HG03045 (cell line): ENCODE data around the gene IL22RA2.

Experiments
- ATAC-seq: cut with Tn5 transposase; IDR thresholded peaks from one replicate; pipeline ENCODE4 v1.9.1; 2021; ENCODE audit warnings: mild to moderate bottlenecking, moderate library complexity; ENCODE audit not compliant: unreplicated experiment

IL22RA2 gene

DNA sequence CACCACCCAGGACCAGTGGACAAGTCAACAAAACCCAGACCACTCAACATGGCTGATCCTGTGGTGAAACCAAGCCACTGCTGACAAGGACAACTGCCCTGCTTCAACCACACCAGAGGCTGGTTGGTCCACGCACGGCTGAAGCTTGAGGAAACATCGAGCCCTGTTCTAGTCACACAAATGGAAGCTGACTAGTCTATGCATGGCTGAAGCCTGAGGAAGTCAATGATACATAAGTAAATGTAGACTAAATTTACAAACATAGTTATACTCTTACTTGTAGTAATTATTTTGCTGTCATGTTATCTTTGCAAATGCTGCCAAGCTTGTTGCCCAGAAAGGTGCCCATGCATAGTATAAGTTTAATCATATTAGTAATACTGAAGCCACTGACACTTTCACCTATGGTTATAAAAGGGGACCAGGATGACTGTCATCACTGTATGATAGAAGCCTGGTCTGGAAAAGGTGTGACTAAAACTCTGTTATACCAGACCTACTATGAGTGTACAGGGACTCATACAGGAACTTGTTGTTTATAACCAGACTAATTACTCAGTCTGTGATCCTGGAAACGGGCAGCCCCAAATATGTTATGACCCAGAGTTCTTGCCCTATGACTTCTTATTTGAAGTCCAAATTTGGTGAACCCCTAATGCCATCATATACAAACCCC, 5.6 kb downstream of the IL22RA2 start:
- ATAC-seq: no peak

DNA sequence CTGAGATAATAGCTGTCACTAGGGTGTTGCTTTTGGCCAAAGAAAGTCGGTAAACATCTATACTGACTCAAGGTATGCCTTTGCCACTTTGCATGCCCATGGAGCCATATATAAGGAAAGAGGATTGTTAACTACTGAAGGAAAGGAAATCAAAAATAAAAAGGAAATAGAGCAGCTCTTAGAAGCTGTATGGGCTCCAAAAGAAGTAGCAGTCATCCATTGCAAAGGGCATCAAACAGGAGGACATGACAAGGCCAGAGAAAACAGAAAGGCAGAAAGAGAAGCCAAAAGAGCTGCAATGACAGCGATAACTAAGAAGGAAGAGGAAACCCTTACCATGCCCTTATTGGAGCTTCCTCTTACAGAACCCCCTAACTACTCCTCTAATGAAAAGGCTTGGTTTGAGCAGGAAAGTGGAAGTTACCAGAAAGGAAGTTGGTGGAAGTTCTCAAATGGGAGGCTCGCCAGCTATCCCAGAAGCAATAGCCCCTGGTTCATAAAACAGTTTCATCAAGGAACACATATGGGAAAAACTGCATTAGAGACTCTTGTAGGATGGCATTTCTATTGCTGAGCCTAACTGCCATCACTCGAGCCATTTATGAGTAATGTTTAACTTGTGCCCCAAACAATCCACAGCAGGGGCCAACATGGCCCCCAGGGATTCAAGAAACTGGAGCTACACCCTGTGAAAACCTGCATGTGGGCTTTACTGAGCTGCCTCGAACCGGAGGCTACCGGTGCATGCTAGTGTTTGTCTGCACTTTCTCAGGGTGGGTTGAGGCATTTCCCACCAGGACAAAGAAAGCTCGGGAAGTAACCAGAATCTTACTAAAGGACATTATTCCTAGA, 7.0 kb downstream of the IL22RA2 start:
- ATAC-seq: no peak

DNA sequence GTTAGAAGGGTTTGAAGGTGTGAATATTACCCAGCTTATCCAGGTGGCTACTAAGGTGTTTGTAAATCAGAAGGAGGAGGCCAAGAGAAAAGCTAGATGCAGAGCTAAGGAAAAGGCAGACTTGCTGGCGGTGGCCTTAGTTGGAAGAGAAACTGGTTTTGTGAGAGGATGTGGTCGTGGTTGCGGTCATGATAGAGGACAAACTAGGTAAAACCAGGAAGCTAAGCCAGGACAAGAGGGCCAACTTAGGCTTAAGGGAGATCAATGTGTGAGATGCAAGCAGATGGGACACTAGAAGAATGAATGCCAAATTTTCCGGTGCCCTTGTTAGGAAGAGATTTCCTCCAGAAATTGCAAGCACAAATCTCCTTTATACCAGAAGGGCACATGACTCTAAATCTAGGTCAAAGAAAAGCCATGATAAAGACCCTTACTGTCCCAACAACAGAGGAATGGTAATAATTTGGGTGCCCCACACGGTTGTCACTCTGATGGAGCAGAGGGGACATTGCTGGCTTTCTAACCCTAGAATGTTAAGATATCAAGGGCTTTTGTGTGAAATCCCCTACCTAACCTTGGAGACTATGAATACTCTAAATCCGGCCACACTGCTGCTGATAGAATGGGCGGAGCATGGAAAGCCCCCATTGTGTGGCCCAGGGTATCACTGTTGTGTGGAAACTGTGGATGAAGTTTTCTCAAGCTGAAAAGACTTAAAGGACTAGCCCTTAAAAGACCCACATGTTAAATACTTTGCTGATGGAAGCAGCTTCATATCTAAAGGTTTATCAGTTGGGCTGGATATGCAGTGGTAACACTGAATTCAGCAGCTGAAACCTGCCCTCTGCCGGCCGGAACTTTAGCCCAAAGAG, 7.8 kb downstream of the IL22RA2 start:
- peak; percentile 51 for ATAC-seq

DNA sequence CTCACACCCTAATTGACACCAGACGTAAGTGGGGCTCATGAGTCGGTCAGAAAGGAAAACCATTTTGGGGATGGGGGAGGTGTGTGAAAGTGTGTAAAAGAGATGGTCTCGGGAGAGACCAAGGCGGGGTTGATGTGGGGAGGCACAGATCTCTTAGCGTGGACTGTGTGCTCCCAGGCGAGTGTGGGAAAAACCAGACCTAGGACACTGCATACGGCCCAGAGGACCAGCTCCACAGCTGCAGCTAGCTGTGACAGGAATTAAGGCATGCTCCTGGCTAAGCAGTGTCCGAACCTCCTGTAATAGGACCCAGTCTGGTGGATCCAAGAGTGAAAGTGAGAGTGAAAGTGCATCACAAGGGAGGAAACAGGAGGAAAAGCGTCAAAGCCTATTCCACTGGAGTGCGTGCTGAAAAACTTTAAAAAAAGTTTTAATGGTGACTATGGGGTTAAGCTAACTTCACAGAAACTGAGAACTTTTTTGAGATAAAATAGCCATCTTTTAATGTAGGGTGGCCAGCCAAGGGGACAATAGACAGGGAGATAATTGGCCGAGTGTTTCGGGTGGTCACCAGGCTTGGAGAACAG, 9.6 kb downstream of the IL22RA2 start:
- no peak for ATAC-seq

DNA sequence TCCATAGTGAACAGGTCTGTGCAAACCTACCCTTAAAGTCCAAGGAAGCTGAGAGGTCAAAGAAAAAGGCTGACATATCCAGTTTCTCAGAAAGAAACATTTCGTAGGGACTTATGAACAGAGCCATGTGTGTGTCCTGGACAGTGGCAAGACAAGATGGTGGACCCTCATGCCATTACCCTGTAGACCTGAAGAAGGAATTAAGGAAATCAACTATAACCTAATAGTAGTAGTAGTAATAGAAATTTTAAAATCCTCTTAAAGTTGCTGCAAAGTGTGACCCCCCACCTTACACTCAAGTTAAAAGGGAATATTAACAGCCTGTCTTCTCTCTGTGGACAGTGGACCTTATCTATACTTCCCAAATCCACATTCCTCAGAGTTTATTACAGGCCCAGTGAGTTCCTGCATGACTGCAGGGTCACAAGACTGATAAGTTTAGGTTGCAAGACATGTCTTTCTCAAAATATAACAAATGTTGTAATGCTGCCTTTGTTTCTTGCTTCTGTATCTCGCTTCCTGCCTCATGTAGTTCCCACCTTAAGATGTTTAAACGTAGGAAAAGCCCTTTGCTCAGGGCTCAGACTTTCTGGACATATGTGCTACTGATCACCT, 10.6 kb downstream of the IL22RA2 start:
- ATAC-seq: no peak

DNA sequence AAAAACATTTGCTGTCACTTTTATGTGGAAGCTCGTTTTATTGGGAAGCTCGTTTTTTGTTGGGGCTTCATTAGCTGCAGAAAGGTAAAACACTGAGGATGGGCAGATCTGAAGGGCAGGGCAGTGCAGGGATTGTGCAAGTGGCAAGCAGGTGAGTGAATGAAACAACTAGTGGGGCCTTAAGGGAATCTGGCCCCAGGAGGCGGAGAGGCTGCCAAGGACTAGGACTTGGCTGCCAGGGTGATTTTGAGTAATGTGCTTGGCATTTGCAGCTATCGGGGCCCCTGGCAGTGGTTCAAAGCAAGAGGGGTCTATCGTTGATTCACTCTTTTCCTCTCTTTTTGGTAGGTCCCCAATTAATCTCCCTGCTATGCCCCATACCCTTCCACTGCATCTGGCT, 11.5 kb downstream of the IL22RA2 start:
- no peak for ATAC-seq

DNA sequence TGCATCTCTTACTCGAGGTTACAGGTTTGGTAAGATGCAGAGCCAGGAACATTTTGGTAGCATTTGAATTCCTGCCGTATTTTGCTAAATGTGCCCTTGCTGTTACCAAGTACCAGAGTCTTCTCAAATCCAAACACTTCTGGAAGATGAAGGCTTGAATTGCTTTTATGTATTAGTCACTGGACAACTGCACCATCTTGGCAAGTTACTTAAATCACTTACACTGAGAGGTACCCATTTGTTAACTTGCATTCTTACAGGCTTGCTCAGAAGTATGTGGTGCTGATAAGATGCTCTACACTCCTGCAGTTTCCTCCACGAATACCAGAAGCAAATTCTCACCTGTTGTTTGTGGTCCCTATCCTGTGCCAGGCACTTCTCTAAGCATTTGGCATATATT, 12.7 kb downstream of the IL22RA2 start:
- ATAC-seq: no peak

DNA sequence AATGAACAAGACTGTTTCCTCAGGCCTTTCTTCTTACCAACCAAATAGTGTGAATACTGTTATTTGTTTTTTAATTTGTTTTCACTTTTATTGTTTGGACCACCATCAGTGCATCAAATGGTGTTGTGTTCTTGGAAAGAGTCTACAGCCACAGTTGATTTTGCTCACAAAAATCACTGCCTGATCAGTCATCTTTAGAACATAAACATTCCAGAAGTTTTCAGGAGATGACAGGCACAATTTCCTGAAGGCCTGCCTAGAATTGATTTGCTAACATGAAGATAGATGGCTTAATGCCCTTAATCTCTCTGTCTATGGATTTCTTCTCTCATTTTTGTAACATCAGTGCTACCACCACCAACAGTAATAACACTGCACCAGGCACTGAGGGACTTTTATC, 13.5 kb downstream of the IL22RA2 start:
- no peak for ATAC-seq

DNA sequence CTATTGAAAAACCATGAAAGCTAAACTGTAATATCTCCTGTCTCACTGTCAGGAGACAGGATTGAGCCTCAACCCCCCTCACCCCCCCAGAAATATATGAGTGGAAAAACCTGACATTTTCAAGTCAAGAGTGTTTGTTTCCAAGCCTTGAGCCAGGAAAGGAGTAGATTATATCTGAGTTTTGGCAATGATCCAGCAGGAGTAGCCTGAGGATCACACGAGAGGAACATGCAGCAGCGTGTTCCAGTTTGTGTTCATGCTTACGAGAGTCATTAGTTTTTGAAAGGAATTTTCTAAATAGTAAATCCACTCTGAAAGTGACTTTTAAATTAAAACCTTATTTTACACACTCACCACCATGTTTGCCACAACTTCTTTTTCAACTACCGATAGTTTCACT, 15.8 kb downstream of the IL22RA2 start:
- ATAC-seq: no peak

DNA sequence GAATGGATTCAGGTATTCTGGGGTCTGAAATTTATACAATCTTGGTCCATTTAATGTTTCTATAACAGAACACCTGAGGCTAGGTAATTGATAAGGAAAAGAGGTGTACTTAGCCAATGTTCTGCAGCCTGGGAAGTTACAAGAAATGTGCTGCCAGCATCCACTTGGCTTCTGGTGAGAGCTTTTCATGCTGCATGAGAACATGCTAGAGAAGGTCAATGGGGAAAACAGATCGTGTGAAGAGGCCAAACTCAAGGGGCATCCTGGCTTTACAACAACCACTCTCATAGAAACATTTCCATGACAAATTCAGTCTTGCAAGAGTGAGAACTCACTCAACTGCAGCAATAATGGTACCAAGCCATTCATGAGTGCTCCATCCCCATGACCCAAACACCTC, 16.8 kb downstream of the IL22RA2 start:
- no peak for ATAC-seq

DNA sequence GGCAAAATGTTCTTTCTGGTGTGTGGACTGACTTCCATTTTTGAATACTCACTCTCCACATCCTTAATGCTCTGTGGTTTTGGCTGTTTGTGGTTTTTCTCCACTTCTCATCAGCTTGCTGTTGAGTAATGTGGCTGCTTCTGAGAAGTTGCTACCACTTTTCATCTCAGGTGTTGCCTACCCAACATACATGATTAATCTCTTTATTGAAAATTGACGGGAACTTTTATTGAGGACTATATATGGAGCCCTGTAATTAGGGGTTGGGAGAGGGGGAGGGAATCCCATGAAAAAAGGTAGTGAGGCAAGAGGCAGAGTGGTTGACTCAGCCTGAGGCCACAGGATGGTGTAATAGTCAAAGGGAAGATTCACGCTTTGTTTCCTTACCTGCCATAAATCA, 17.6 kb downstream of the IL22RA2 start:
- no peak for ATAC-seq

DNA sequence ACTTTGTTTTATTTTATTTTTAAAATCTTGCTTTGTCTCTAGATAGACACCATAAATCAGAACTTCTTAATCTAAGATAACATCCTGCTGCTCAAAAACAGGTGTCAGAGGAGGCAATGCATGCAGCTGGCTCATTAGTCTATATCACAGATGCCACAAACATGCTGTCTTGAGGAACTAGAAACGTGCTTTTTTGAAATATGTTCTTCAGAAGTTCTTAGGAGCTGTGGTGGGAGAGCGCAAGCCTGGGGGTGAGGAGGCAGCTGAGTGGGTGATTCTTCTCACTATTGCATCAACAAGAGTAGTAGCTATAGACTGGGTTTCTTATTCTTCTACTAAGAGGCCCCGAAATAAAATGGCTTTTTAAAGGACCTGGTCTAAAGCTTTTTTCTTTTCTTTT, 23.4 kb downstream of the IL22RA2 start:
- no peak for ATAC-seq

DNA sequence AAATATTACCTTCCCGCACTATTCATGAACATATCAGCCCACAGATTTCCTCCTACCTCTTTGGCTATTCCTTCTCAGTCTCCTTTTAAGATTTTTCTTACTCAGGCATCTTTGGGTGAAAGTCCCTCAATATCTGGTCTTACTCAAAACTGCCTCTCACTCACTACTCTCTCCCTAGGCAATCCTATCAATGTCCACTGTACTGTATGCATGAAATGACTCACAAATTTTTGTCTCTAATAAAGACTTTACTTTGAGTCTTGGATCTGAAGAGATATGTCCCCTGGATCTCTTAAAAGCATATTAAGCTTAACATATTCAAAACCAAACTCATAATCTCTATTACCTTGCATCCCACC, 24.4 kb downstream of the IL22RA2 start:
- ATAC-seq: no peak

DNA sequence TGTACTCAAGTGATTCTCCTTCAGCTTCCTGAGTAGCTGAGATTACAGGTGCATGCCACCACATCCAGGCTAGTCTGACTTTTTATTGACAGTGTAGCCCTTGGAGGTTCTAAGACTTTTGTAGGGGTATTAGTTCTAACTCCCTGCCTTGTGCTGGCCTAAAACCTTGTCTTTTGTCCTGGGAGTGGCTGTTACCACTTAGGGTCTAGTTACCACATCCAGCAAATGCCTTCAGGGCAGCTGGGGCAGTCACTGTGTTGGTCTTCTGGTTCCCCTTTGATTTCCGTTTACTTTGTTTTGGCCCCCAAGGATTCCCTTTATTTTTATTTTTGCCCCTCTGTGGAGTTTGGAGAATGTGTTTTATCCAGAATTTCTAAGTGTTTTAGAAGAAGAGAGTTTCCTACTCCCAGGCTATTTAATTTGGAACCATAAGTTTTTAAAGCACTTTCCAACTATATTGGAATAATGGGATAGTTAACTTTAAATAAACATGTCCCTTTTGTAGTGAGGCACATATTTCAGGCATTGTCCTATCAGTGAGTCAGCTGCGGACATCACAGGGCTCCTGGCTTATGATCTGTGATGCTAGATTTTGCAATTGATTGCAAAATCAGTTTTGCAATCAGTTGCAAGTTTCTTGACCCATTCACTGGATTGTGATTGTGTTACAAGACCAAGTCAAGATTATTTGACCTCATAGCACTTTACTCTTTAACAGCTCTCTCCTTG, 25.0 kb downstream of the IL22RA2 start:
- no peak for ATAC-seq

DNA sequence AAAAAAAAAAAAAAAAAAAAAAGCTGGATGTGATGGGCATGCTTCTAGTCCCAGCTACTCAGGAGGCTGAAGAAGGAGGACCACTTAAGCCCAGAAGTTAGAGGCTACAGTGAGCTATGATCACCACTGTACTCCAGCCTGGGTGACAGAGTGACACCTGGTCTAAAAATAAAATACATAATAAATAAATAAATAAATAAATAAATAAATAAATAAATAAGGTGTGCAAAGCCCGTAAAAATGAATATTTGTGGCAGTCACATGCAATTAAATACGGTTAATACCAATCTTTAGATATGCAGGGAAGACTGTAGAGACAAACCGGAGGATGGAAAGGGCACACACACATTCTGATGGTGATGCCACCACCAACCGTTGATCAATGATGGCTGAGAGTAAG, 26.2 kb downstream of the IL22RA2 start:
- no peak for ATAC-seq

DNA sequence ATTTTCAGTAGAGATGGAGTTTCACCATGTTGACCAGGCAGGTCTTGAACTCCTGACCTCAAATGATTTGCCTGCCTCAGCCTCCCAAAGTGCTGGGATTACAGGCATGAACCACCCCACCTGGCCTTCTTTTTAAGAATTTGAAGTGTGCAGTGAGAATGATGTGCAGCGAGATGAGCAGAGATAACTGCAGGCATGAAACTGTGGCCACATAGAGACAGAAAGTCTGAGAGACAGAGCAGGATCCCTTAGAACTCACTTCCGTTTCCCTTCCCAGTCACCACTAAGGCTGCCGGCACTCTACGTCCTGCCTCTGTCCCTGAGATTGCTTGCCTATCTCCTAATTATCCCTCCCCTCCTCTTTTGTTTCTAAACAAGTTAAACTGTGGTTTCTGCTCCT, 27.2 kb downstream of the IL22RA2 start:
- no peak for ATAC-seq

DNA sequence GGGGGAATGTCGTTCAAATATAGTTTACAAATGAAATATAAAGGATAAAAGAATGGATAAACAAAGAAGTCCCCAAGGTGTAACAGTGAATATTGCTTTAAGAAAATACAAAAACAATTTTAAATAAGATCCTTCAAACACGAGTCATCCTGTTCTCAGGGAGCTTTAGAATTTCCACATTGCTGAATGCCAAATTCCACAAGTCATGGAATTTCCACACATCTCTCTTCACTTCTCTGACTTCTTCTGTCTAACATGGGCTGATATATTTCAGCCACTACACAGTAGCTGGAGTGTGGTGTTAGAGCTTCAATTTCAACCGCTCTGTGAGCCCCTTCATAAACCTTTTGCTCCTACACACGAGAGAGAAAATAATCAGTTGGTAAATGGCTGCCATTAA, 28.0 kb downstream of the IL22RA2 start:
- no peak for ATAC-seq

DNA sequence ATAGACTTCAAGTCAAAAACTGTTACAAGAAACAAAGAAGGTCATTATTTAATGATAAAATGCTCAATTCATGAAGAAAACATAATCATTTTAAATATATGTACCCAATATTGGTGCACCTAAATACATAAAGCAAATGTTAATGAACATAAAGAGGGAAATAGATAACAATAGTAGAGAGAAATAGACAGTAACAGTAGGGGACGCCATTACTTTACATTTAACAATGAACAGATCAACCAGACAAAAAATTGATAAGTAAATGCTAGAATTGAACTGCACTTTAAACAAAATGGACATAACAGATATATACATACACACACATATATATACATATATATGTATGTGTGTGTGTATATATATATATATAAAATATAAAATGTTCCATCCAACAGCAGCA, 37.4 kb downstream of the IL22RA2 start:
- ATAC-seq: no peak

DNA sequence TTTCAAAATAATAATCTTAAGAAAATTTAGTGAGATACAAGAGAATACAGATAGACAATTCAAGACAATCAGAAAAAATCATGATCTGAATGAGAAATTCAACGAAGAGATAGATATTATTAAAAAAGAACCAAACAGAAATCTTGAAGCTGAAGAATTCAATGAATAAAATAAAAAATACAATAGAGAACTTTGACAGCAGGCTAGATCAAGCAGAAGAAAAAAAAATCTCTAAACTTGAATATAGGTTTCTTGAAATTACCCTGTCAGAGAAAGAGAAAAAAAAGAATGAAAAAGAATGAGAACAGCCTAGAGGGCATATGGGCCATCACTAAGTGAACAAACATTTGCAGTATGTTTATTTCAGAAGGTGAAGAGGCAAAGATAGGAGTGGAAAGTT, 39.0 kb downstream of the IL22RA2 start:
- no peak for ATAC-seq

DNA sequence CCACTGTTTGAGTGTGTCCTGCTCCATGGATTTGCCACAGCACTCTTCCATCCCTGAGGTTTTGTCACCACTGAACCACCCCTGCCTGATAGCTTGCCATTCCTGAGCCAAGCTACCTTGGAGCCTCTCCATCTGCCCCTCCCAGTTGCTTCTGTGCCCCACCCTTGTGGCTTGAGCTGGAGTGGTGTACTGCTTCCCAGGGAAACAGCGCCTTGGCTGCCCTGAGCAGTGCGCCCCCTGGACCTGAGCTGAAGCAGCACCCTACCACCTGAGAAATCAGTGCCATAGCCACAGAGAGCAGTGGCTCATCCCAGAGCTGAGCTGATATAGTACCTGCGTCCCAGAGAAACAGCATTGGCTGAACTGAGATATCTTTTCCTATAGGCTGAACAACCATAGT, 40.3 kb downstream of the IL22RA2 start:
- ATAC-seq: no peak
